ENCODE measurements around the gene RNASE7.
"Not testable (repeated sequence)": the region's sequence is repeated elsewhere in the genome, so short reads cannot be mapped to it uniquely, and the experiment has no call there.

Gene RNASE7

DNA sequence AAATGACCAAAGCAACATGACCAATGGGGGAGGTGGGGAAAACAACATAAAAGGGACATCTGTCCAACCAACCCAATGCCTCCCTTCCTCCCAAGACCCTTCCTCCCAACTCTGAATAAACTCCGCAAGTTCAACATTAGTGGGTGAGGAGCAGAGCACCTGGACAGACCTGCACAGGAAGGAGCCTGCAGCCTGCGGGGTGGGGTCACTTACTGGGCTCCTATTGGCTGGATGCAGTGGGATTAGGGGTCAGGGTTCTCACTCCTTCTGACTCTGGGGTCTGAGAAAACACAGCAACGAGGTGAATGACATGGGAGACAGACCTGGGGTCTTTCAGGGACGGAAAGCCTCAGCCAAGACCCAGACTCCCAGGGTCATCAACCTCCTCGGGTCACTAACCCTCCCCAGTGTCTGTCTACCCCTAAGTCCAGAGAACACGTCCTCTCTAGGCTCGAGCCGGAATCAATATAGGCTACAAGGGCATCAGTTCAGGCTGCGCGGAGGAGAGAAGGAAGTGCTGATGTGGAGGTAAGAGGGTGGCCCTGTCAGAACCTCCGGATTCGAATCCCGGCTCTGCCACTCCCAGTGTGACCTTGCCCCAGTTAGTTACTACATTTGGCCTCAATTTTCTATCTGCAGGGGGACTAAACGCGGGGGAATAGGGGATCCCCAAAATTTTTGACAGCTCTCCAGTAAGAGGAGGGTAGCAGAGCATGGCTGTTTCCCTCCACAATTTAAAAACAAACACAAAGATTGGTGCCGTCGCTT, 18.2 kb upstream of the RNASE7 start:
- DNase-seq (ENCODE audit: low spot score): peak; percentile 49

DNA sequence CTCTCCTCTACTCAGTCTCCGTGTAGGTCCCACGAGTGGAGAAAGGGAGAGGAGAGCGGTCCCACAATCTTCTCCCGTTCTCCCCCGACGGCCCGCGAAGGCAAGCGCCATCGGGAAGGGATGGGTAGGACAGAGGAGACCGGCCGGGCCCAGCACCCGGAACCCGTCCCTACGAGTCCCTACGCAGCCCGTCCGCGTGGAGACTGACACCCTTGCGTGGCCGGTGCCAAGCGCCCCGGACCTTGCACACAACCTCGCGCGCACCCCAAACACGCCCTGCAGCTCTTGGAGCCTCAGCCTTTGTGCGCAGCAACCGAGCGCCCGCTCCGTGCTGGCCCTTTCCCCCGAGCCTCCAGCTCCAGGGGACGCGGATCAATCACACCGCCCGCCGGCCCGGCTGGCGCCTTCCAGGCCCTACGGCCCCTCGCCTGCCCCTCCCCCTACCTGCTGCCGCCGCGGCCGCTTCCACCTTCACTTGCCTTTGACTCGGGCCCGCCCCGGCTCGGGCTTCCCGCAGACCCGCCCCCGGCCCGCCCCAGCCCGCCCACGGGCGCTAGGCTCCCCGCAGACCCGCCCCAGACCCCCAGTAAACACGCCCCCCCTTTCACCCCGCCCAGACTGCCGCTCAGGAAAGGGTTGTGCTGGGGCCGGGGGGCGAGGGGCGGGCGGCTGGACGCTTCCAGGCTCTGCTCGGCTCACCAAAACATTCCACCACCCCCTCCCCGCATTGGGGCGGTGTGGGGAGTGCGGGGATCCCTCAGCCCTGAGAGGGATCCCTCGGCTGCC, 17.4 kb upstream of the RNASE7 start, which contains the start of gene NDRG2:
NDRG2 (minus strand) TSS at position 477 of the 786 bp plus-strand sequence. CDS start 1,746 bp downstream, outside the sequence.
- DNase-seq (ENCODE audit: low spot score): peak; percentile 88

DNA sequence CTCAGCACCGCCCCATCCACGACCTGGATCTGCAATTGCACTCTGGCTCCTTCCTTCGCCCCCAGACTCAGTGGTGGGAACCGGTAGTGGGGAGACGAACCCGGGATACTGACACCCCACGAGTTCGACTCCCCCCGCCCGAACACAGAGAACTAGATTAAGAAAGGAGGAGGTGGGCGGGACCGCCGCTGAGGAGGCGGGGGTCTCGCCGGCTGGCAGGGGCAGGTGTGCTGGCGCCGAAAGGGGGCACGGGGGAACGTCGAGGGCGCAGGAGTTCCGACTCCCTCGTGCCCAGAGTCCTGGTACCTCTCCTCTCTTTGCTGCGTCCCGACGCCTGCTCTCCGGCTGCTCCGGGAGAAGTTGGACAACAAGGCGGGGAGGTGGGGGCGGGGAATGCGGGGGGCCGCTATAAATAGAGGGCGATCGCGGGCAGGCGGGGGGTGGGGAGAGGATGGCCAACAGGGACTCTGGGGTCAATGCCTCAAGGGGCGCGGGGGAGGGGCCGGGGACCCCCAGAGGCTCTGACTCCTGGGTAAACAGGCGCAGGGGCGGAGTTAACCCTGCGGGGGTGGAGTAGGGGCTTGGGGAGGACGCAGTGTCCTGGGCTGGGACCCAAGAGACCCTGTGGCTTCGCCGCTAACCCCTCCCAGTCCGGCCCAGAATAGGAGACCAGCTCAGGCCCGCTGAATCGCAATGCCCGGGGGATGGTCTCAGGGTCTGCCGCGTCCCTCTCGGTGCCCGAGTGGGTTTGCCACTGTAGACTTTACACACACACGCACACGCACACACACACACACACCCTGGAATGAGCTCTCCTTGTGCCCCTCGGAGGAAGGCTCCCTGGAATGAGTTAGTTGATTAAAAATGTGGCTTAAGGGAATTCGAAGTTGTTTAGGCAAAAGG, 16.5 kb upstream of the RNASE7 start:
- peak; percentile 91 for DNase-seq (ENCODE audit: low spot score)

DNA sequence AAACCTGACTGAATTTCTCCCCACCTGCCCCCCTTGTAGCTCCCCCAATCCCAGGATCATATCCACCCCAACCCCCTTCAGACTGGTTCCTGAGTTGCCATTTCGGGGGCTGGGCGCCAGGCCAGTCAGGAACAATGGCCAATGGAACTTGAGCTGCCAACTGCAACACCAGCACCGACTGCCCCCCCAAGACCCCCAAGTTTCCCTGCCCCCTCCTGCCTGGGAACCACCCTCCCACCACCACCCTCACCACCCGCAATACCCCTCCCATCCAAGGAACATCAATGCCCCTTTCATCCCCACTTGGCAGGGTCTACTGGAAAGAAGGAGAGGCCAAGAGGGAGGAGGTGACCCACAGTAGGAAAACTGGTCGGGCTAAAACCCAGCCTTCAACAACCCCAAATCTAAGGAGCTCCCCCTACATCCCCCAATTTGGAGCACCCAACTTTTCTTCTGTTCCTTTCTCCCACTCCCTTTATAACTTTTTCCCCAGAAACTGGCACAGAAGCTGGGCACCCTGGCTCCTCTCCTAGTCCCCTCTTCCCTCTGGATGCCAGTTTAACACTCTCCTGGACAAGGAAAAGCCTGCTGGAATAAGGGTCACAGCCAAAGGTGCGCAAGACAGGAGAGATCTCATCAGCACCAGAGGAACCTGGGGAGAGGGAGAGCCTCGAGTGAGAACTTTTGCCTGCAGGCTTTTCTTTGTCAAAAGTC, 15.7 kb upstream of the RNASE7 start:
- DNase-seq (ENCODE audit: low spot score): peak; percentile 97

DNA sequence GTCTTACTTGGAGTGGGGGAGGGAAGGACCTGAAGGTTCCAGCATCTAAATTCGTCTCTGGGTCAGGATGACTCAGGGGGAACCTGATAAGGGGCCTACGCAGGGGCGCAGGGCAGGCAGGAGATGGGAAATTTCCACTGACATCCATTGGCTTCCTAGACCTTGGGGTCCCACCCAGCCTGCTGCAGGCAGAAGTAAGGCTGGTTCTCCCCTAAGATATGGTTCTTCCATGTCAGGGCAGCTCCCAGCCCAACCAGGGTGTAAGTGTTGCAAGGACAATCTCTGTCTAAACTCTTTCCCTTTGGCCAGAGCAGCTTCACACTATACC, 15.2 kb upstream of the RNASE7 start:
- no peak for DNase-seq (ENCODE audit: low spot score)

DNA sequence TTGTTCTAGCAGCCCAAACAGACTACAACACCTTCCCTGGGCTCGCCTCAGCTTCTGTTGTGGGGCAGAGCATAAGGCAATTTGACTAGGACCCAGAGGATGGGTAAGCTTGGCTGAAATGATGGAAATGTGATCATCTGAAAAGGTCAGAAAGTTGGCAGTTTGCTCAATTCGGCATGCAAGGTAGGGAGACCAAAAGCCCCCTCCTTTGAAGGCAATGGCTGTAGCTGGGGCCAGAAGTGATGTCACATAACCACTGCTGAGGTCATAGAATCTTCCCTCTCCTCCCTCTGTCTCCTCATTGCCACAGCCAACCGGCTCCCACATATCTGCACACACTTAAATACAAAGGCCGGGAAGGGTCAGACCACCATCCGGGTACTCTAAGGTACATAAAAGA, 12.2 kb upstream of the RNASE7 start, which contains the start of gene TPPP2:
TPPP2 (plus strand) TSS at position 301 of the 400 bp plus-strand sequence. CDS start 365 bp downstream, outside the sequence.
- no peak for DNase-seq (ENCODE audit: low spot score)

DNA sequence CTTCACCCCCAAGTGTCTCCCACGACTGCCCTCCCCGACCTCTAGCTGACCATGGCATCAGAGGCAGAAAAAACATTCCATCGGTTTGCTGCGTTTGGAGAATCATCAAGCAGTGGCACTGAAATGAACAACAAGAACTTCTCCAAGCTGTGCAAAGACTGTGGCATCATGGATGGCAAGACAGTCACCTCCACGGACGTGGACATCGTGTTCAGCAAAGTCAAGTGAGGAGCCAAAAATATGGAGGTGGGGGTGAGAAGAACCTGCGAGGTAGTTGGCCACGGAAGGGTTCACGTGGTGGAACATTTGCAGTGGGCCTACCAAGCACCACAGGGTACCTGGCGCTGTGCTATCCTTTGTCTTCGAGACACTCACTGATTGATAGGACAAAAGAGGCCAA, 11.6 kb upstream of the RNASE7 start:
- DNase-seq (ENCODE audit: low spot score): no peak

DNA sequence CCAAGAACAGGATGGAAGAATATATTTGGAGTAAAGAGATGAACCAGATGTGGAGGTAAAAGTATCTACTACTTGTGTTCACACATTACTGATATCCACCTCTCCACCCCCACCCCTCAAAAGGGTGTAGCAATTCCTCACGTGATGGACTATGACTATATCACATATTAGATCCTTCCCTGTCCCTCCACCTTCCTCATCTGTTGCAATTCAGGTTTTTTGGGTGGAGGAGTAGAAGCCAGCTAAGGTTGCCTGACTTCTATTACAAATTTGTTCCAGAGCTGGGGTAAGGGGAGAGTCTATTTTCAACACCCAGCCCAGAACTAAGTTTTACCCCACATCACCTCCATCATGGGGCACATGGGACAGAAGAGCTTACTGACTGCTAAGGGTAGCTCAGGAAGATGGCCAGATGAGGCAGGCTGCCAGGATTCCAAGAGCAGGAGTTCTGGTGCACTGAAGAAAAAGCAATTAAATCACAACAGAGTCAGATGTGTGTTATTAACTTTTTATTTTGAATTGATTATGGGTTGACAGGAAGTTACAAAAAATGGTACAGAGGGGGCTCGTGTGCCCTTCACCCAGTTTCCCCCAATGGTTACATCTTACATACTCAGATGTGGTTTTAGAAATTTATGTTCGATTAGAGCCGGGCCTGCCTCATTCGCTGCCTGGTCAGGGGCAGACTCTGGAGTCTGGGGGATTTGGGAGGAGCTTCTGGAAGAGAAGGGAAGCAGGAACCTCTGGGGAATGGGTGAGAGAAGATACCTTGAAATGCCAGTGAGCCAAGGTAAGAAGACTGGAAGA, 9.6 kb upstream of the RNASE7 start:
- no peak for DNase-seq (ENCODE audit: low spot score)

DNA sequence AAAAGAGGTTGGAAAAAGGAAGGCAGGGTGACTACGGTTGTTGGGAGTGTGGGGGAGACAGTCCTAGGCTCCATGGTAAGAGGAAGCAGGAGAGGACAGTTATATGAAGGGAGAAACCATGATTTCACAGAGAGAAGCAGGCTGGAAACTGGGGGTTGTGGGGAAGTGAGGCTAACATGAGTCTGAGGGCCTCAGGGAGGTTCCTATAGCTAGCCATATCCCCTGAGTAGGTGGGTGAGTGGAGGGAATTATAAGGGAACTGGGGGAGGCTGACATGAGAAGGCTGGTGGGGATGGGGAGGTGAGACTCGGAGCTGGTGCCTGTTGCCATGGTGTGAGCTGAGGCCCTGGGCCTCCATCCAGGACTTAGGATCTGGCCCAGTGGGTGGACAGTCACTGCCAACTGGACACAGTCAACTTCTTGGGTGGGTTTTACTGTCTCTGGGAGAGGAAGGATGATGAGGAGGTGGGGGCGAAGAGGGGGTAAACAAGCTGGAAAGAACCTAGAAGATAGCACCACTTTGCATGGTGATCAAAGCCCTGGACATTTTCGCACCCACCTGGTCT, 8.9 kb upstream of the RNASE7 start:
- DNase-seq (ENCODE audit: low spot score): peak; percentile 43

DNA sequence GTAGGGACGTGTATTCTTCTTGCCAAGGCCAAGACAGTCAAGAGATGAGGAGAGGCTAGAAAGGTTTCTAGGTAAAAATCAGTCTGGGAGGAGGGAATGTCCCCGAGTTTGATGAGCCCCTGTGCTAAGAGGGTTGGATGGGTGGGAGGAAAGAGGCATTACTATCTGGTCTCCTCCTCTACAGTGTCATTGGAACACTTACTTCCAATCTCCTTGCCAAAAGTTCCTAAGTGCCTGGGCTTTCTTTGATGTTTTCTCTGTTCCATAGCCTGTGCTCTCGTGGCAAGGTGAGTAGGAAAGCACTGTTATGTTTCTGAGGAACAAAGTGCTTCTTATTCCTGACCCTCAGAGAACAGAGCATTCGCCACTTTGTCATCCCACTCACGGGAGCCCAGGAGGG, 7.5 kb upstream of the RNASE7 start, which contains the start of gene RNASE13:
RNASE13 (minus strand) TSS at position 101 of the 400 bp plus-strand sequence. CDS start 519 bp downstream, outside the sequence.
- no peak for DNase-seq (ENCODE audit: low spot score)

DNA sequence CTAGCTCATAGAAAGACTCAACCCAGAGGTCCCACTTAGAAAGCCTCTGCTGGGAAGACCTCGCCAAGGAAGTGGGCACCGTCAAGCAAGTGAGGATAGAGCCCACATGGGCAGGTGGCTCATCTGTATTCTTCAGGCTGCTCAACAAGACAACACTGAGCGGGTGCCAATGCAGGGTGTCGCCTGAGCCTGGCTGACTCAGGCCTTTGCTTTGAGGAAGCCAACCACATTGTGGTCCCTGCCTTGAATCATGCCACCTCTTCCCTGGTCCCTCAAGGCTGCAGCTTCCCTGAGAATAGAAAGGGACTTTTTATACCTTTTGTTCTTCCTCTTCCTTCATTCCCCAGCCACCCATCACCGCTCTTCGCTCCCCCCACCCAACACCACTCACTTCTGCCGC, 5.4 kb upstream of the RNASE7 start:
- no peak for DNase-seq (ENCODE audit: low spot score)

DNA sequence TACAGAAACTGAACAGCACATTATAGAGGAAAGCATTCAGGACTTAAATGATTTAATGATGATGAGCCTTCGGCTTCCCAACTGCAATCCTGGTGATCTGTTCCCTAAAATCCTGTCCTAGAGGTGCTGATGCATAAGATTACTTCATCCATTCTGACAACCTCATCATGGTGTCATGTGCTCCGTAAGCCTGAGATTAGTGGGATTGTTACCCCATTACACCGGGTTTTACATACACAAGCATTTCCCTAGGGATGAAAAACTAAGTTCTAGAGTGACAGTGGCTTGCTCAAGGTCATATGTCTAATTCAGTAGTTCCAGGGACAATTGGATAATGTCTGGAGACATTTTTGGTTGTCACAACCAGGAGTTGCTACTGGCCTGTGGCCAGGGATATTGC, 5.0 kb upstream of the RNASE7 start:
- DNase-seq (ENCODE audit: low spot score): no peak

DNA sequence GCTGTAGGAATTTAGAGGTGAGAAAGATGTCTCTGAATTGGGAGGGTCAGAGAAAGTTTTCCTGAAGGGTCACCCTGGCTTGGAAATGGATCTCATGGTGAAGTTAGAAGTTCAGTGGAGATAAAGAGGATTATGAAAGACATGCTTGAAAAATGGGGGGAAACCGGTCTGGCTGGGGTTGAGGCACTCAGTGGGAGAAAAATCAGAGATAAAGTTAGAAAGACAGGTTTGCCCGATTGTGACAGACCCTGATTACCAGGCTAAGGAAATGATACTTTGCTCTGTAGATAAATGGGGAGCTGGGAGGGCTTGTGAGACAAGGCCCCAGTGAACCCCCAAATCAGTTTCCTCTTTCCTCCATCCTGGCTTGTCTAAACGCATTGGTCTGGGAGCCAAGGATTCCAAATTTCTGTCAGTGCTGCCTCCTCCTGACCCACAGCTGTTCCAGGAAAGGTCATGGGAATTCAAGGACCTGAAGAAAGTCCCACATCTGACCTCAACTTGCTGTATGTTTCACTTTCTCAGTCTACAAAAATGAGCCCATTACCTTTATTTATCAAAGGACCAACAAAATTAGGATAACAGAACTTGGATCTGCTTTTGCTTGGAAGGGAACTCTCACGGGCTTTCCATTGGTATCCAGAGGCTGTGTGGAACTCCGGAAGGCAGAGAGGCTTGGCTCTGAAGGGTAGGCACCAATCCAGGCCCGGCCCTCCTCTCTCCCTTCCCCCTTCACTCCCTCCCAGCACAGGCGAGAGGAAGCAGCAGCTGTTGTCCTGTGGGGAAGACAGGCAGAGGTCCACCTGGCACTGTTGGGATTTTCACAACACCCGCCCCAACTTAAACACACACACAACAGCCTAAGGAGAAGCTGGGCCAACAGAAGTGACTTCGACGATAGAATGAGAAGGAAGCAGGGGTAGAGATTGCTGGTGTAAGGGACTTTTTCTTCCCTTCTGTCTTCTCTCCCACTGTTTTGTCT, 3.4 kb upstream of the RNASE7 start:
- DNase-seq (ENCODE audit: low spot score): peak; percentile 93

DNA sequence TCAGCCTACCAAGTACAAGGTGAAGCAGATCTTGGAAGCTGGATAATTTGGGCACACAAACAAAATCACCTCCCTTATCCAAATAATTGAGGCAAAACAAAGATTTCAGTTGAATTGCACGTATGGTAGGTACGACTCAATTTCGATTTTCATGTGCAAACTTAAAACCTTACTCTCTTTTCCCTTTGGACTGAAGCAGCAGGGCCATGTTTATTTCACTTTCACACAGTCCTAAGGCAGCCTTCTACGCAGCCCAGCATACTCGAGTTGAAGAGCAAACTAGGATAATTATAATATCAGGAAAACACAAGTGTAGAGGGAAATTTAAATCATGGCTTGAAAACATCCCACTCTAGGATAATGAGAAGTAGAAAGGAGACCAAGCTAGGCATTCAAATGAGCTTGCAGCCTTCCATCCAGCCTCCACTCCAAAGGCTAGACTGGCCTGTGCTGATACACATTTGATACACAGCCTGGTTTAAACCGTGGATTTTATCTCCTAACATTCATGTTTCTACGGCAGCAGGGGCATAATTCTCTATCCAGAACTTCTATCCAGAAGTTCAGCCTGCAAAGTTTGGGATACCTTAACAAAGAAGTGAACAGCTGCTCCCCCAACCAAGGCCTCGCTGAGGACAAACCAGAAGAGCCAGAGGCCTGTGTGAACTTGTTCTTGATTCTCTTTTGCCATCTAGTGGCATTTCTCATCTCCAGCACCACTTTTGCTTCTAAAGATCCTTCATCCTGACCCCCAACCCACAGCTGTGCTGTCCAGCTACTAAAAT, 2.4 kb upstream of the RNASE7 start:
- peak; percentile 92 for DNase-seq (ENCODE audit: low spot score)

DNA sequence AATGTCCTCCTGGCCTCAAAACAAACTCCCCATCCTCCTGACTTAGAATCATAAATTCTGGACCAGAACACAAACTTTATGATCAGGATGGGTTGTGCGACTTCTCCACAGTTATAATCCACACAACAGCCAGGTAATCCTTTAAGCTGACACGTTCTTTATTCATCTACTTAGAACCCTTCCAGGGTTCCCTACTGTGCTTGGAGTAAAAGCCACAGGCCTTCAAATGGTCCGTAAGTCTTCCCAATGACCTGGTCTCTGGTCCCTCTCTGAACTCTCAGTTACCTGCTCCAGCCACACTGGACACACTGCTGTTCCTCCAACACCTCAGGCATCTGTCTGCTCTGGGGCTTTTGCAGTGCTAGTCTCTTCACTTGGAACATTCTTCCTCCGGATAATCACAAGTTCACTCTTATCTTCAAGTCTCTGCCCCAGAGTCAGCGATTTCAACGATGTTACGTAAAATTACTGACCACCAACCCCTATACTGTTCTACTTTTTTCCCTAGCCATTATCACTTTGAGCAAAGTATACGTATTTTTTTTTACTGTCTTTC, 1.7 kb upstream of the RNASE7 start:
- DNase-seq (ENCODE audit: low spot score): no peak

DNA sequence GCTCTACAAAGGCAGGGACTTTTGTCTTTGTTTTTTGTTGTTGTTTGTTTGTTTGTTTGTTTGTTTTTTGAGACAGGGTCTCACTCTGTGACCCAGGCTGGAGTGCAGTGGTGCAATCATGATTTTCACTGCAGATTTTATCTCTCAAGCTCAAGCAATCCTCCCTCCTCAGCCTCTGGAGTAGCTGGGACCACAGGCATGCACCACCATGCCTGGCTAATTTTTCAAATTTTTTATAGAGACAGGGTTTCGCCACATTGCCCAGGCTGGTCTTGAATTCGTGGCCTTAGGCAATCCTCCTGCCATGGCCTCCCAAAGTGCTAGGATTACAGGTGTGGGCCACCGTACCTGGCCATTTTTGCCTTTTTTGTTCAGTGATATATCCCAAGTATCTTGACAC, 1.2 kb upstream of the RNASE7 start:
- DNase-seq (ENCODE audit: low spot score): not testable (repeated sequence)

DNA sequence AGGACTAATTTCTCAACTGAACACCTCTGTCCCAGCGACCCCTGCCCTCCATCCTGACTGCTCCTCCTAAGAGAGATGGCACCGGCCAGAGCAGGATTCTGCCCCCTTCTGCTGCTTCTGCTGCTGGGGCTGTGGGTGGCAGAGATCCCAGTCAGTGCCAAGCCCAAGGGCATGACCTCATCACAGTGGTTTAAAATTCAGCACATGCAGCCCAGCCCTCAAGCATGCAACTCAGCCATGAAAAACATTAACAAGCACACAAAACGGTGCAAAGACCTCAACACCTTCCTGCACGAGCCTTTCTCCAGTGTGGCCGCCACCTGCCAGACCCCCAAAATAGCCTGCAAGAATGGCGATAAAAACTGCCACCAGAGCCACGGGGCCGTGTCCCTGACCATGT, 756 bp downstream of the RNASE7 start:
- DNase-seq (ENCODE audit: low spot score): peak; percentile 87

All from globus pallidus (tissue), 1 donor.